Calu3 (cell line): Measurements from ENCODE around the gene PDLIM5. TPM values are rescaled to one million over a fixed set of nuclear protein-coding genes. Genes with fewer than 3 reads are reported as not detected.

Experiments used
- BruUV-seq: library from RNA; stranded (reverse); fragments of 400-500 nt; replicated peaks from 2 replicates; lab custom pipeline; 2021; lab: Mats Ljungman, UMichigan
- CTCF ChIA-PET: fragments of 300-600 bp; sonication (Branson Sonifier 250); formaldehyde crosslinking; loops from one replicate; lab custom pipeline; 2022; ENCODE audit warnings: antibody characterized with exemption; lab: Charles Lee
- DNase-seq: peaks from one replicate; pipeline ENCODE4 v3.0.0; 2022
- H3K27ac Mint-ChIP-seq: one replicate; pipeline ENCODE4 v1.8.0; 2022; ENCODE audit warnings: mixed read lengths; ENCODE audit not compliant: unreplicated experiment
- H3K27me3 Mint-ChIP-seq: one replicate; pipeline ENCODE4 v1.8.0; 2022; ENCODE audit warnings: mixed read lengths; ENCODE audit not compliant: unreplicated experiment
- H3K36me3 Mint-ChIP-seq: one replicate; pipeline ENCODE4 v1.8.0; 2022; ENCODE audit warnings: mild to moderate bottlenecking, moderate library complexity, mixed read lengths; ENCODE audit not compliant: insufficient read depth, unreplicated experiment
- H3K4me1 Mint-ChIP-seq: one replicate; pipeline ENCODE4 v1.8.0; 2022; ENCODE audit warnings: mild to moderate bottlenecking, low read depth, mixed read lengths; ENCODE audit not compliant: unreplicated experiment
- H3K4me3 Mint-ChIP-seq: one replicate; pipeline ENCODE4 v1.8.0; 2022; ENCODE audit warnings: mild to moderate bottlenecking, low read depth, moderate library complexity, mixed read lengths; ENCODE audit not compliant: unreplicated experiment
- H3K9me3 Mint-ChIP-seq: one replicate; pipeline ENCODE4 v1.8.0; 2022; ENCODE audit warnings: low read depth, mixed read lengths; ENCODE audit not compliant: unreplicated experiment
- intact Hi-C: fragments of 100-400 bp; cut with micrococcal nuclease; formaldehyde crosslinking; loops from one replicate; pipeline ENCODE4 v1.10.0; 2022; ENCODE audit not compliant: unreplicated experiment
- total RNA-seq: library from RNA; stranded (reverse); gene quantifications from 2 replicates; pipeline ENCODE4 v1.2.3, GENCODE V29; 2022
- TF ChIP-seq, protein P1 (sequence below): fragments of 200-600 bp; IDR thresholded peaks from one replicate; pipeline ENCODE4 v1.8.0; 2022; ENCODE audit warnings: antibody characterized with exemption; ENCODE audit not compliant: unreplicated experiment

PDLIM5 gene
- total RNA-seq, 1 experiment from 2014 or later: 122 TPM

DNA sequence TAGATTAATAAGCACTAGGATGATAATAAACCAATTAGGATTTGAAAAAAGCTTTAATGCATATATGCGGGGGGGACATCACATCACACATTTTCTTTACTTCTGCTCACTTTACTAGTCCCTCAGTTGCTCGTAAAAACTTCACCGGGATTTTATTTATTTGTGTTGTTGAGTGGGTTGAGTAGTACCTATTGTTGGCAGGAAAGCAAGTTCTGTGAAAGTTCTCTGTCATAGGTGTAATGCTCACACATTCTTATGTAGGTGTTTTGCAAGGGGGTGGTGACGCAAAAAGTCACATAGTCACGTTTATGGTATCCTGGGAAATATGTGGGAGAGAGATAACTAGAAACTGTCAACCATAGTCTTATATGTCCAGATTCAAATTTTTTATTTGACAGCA is 65.3 kb downstream of the PDLIM5 start:
- peaks cover 28% of the 10 kb centered on the region for H3K4me1 Mint-ChIP-seq
- TF ChIP-seq, protein P1, sequence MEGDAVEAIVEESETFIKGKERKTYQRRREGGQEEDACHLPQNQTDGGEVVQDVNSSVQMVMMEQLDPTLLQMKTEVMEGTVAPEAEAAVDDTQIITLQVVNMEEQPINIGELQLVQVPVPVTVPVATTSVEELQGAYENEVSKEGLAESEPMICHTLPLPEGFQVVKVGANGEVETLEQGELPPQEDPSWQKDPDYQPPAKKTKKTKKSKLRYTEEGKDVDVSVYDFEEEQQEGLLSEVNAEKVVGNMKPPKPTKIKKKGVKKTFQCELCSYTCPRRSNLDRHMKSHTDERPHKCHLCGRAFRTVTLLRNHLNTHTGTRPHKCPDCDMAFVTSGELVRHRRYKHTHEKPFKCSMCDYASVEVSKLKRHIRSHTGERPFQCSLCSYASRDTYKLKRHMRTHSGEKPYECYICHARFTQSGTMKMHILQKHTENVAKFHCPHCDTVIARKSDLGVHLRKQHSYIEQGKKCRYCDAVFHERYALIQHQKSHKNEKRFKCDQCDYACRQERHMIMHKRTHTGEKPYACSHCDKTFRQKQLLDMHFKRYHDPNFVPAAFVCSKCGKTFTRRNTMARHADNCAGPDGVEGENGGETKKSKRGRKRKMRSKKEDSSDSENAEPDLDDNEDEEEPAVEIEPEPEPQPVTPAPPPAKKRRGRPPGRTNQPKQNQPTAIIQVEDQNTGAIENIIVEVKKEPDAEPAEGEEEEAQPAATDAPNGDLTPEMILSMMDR: no peak
- intact Hi-C loops: no loop called here
- no TSS peak for BruUV-seq
- no peak overlapping the region for H3K27ac Mint-ChIP-seq
- no peaks in the 10 kb centered on the region for H3K27me3 Mint-ChIP-seq
- no peak overlapping the region for H3K4me3 Mint-ChIP-seq
- CTCF ChIA-PET: no interaction called here
- no peaks in the 10 kb centered on the region for H3K9me3 Mint-ChIP-seq
- H3K36me3 Mint-ChIP-seq: peaks cover 6% of the 10 kb centered on the region
- DNase-seq: no peak

GRCh38 chr4:94517492-94517891 is 65.8 kb downstream of the PDLIM5 start:
- TF ChIP-seq, protein P1: no peak
- no peak for DNase-seq
- CTCF ChIA-PET: no interaction called here
- intact Hi-C loops: no loop called here
- Mint-ChIP-seq H3K36me3 (peaks cover 3% of the 10 kb centered on the region), H3K9me3 (no peaks in the 10 kb centered on the region), H3K27me3 (no peaks in the 10 kb centered on the region), H3K27ac (no peak overlapping the region), H3K4me1 (peaks cover 27% of the 10 kb centered on the region), H3K4me3 (no peak overlapping the region)
- BruUV-seq: no TSS peak

DNA sequence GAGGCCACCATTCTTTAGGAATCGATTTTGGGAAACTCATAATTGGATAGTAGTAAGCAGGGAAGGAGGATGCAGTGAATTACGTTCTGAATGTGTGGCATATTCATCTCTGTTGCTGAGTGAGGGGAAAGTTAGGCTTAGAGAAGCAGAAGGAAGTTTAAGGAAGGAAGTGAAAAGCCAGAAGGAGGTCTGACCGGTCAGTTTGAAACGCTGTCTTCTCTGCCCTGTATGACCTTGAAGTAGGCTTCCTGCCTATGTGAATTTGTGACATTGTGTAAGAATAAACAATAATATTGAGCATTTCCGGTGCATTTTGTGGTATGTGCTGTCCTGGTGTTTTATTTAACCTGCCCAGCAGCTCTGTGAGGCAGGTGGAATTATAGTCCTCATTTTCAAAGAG is 67.3 kb downstream of the PDLIM5 start:
- Mint-ChIP-seq H3K27ac (no peak overlapping the region), H3K9me3 (no peaks in the 10 kb centered on the region), H3K36me3 (no peaks in the 10 kb centered on the region), H3K27me3 (no peaks in the 10 kb centered on the region), H3K4me3 (no peak overlapping the region), H3K4me1 (peaks cover 22% of the 10 kb centered on the region)
- DNase-seq: no peak
- TF ChIP-seq, protein P1: no peak
- BruUV-seq: no TSS peak
- CTCF ChIA-PET: no interaction called here
- intact Hi-C loops: no loop called here

DNA sequence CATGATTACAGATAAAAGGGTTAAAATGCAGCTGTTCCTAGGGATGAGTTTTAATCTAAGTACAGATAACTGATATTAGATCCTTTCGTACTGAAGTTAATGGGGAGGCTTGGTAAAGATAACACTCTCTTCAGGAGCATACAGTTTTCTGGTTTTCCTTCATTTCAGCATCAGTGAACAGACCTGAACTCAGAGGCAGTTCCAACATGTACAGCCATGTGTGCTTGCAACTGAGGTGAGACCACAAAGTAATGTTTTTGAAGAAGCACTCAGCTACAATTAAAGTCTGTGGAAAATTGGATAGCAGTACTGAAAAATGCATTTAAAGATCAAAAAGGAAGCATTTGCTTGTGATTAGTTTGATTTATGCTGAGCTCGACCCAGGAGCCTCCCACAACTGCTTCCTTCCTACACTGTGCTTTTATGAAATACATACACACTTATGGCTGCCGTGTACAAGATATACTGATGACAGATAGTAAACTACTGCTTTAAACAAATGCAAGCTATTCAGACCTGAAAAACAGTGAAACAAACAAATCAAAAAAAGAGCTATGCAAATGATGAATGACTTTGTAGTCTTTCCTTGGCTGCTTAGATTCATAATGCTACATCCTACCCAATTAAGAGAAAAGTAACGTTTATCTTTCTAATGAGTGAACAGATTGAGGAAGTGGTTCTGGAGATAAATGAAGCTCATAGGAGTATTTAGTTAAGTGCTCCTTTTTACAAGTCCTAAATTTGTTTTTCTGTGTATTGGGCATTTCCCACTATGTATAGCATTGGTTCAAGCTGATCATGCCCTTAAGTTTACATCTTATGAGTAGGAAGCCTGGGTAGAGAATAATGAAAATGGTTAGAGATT is 68.4 kb downstream of the PDLIM5 start:
- H3K9me3 Mint-ChIP-seq: no peaks in the 10 kb centered on the region
- intact Hi-C loops: no loop called here
- TF ChIP-seq, protein P1: no peak
- H3K4me1 Mint-ChIP-seq: peaks cover 22% of the 10 kb centered on the region
- CTCF ChIA-PET: interaction anchor here (0.6 kb wide), 1 partner anchor 242 kb away, joined by 6 read pairs; no protein-coding TSS in a partner anchor
- H3K27me3 Mint-ChIP-seq: no peaks in the 10 kb centered on the region
- DNase-seq: no peak
- no peak overlapping the region for H3K27ac Mint-ChIP-seq
- no peak overlapping the region for H3K4me3 Mint-ChIP-seq
- BruUV-seq: no TSS peak
- H3K36me3 Mint-ChIP-seq: no peaks in the 10 kb centered on the region
